ENCODE measurements around the gene APBB2.

DNA sequence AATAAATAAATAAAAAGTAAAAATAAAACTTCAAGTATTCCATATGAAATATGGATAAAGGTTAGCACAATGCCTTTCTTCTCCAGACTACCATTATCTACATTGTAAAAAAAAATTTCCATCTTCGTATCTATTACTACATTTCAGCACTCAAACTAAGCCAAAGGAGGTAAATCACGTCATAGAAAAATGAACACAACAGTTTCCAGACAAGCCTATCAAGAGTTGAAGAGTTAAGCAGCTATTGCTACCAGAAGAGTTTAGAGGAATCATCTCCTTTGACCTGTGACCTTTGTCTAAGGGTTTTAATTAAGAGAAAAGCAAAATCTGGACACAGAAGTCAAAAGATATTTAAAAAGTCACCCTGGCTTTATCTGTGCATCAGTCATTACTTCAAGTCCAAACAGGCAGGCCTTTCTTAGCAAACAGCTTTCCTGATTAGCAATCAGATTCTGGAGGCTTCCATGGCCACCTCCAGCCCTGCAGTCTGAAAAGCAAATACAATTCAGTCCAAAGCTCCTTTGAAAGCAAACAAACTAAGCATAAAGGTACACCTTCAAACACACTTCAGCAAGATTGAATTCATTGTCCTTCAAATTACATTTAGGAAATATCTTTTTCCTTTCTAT is 82.2 kb downstream of the APBB2 start:
- TF ChIP-seq CTCF (IDR thresholded peaks at IDR 0.05) (no peak), EZH2 (IDR thresholded peaks at IDR 0.05; ENCODE audit: borderline replicate concordance, insufficient read depth, low read depth, low read length, poor library complexity, severe bottlenecking) (no peak)
